ENCODE measurements around the gene ZNF836.
A peak's percentile ranks its signal among the peaks of the same experiment; 100 is the strongest.
"Not testable (repeated sequence)": the region's sequence is repeated elsewhere in the genome, so short reads cannot be mapped to it uniquely, and the experiment has no call there.

ZNF836 gene

DNA sequence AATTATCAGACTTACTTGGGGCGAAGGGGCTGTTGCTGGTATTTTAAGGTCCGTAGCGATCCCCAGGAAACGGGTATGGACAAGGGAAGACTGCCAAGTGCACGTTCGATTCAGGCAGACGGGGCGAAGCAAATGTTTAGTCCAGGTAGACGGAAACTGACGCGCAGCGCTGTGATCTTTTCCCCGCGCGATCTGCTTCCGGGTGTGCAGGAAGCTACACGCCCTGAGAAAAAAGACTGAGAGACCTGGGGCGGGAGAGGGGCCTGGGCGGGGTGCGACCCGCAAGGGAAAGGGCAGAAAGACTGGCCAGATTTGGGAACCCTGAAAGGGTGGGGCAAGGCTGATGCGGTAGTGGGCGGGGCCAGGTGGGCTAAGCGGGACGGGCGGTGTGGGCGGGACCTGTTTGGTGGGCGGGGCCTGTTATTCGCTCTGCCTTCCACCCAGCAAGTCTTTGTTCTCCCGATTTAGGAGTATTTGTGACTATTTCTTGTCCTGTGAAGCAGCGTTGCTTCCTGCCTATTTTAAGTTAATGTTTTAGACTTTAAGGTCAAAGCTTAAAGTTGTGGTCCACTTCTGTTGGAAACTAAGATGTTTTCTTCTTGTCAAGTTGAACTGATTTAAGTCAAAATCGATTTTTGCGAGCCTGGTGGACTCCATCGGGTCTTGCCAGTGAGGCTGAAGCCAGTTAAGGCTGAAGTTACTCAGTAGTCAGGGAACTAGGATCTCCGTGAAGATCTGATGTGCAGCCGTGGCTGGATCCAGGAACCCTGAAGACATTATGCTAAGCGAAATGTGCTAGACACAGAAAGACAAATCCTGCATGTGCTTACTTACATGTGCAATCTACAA lies at the start of gene ZNF836:
ZNF836 (minus strand) TSS at position 301 of the 849 bp plus-strand sequence. CDS start 3,549 bp downstream, outside the sequence.
- ATAC-seq (peak; percentile 88), DNase-seq (peak; percentile 93)

DNA sequence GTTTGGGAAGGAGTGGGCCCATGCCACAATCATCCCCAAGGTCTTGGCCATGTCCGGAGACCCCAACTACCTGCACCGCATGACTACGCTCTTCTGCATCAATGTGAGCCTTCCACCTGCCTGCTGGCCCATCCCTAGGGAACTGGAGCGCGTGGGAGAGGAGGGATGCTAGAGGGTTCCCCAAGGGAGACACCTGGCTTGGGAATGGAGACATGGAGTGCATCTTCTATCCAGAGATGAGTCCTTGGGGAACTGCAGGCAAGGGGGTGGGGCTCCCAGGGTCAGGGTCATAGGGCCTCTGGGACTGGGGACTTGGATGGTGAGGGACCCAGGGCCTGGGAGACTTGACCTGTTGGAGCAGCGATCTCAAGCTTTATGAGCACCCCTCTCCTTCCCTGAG lies 49.6 kb upstream of the ZNF836 start:
- ATAC-seq (no peak), DNase-seq (no peak)

DNA sequence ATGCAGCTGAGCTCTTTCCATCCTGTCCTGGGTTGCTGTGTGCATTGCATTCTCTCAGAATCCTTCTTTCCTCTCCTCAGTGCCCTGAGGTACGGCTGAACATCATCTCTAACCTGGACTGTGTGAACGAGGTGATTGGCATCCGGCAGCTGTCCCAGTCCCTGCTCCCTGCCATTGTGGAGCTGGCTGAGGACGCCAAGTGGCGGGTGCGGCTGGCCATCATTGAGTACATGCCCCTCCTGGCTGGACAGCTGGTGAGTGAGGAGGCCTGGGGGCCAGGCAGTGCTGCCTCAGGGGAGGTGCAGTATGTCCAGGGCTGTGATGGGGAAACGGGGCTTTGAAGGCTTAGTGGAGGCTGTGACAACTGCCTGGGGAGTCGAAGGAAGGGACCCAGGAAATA lies 48.2 kb upstream of the ZNF836 start:
- ATAC-seq (no peak), DNase-seq (no peak)

GRCh38 chr19:52217576-52217975 lies 46.2 kb upstream of the ZNF836 start:
- ATAC-seq (no peak), DNase-seq (no peak)

DNA sequence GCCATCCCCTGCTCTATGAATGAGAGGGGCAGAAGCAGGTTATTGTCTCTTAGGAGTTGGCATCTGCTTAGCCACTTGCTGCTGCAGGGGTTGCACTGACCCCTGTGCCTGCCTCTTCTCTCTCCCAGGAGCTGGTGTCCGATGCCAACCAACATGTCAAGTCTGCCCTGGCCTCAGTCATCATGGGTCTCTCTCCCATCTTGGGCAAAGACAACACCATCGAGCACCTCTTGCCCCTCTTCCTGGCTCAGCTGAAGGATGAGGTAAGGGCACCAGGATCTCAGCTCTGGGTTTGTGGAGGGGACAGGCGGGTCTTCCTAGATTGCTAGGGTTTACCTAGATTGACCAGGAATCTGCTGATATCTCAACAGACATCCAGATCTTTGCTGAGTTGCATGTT lies 45.0 kb upstream of the ZNF836 start:
- ATAC-seq (no peak), DNase-seq (no peak)

GRCh38 chr19:52214241-52214640 lies 42.8 kb upstream of the ZNF836 start:
- no peak for ATAC-seq
- no peak for DNase-seq

DNA sequence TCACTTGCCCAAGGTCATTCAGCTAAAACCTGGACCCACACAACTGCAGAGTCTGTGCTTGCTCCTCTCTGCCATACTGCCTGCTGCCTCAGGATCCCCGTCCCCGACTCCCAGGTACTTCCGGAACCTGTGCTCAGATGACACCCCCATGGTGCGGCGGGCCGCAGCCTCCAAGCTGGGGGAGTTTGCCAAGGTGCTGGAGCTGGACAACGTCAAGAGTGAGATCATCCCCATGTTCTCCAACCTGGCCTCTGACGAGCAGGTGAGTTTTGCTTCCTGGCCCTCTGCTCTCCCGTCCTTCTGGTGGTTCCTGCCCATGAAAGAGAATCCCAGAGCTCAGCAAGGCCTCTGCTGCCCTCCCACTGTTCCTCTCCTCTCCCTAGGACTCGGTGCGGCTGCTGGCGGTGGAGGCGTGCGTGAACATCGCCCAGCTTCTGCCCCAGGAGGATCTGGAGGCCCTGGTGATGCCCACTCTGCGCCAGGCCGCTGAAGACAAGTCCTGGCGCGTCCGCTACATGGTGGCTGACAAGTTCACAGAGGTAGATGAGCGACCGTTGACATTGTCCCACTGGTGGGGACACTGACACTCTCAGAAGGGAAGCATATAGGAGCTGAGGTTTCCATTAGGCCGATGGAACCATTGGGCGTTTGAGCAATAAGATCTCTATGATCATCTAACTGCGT lies 41.3 kb upstream of the ZNF836 start:
- ATAC-seq (no peak), DNase-seq (no peak)

- DNase-seq (no peak), ATAC-seq (no peak)
Observed at GRCh38 chr19:52211926-52212571, 40.6 kb upstream of the ZNF836 start.

- no peak for DNase-seq
- no peak for ATAC-seq
Observed at GRCh38 chr19:52211203-52211602, 39.8 kb upstream of the ZNF836 start.

GRCh38 chr19:52206481-52206880 lies 35.1 kb upstream of the ZNF836 start:
- no peak for DNase-seq
- ATAC-seq, result no peak

DNA sequence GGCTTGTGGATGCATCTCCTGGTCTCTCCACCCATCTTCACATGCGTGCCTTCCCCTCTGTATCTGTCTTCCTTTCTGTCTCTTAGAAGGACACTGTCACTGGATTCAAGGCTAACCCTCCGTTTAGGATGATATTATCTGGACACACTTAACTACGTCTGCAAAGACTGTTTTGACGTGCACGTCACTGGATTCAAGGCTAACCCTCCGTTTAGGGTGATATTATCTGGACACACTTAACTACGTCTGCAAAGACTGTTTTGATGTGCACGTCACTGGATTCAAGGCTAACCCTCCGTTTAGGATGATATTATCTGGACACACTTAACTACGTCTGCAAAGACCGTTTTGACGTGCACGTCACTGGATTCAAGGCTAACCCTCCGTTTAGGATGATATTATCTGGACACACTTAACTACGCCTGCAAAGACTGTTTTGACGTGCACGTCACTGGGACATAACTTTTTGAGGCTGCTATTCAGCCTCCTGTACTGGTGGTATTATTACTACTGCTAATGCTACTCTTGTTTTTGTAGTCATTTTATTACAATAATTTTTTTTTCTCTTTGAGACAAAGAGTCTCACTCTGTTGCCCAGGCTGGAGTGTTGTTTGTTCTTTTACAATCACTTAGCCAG lies 29.5 kb upstream of the ZNF836 start:
- DNase-seq, ATAC-seq: not testable (repeated sequence)

- ATAC-seq, result no peak
Observed at GRCh38 chr19:52200044-52200443, 28.6 kb upstream of the ZNF836 start.

GRCh38 chr19:52198678-52199077 lies 27.3 kb upstream of the ZNF836 start:
- ATAC-seq, result no peak
- DNase-seq, result no peak

More at GRCh38 chr19:52200044-52200443, 28.6 kb upstream of the ZNF836 start:
- DNase-seq, result no peak

GRCh38 chr19:52197964-52198363 lies 26.5 kb upstream of the ZNF836 start:
- ATAC-seq, result no peak
- no peak for DNase-seq

DNA sequence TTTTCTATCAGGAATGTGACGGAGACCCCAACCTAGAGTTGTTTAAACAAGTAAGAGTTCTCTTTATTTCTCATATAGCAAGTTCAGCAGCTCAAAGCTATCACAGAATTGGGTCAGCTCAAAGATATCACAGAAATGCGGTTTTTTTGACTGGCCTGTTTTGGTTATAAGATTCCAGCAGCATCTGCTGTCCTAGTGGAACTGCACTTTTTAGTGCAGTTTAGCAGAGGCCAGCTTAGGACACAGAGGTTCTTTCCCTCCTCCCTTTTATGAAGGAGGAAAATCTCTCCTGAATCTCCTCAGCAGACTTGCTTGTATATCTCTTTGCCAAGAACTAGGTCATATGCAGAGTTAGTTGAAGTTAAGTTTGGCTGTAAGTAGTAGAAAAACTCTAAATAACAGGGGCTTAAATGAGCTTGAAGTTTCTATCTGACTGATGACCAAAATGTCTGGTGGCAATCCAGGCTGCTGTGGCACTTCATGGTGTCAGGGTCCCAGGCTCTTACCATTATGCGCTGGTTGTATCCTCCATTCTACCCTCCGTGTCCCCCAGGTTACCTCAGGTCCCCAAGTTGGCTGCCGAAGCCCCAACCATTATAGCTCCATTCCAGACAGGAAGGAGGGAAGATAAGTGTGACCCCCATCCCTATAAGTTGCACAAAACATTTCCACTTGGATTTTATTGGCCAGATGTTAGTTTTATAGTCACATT lies 25.0 kb upstream of the ZNF836 start:
- no peak for DNase-seq
- no peak for ATAC-seq

DNA sequence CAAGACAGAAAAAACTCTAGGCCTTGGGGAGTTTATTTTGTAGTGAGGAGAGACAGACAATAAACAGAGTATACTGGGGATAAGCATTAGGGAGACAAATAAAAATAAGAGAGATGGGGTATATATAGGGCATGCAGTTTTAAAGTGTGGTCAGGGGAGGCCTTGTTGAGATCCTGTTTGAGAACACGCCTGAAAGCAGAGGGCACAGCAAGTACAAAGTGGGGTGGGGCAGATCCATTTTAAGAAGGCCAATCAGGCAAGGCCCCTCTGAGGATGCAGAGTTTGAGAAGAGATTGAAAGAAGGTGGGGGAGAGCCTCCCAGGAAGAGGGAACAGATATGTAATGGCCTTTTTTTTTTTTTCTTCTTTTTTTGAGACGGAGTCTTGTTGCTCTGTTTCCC lies 20.5 kb upstream of the ZNF836 start:
- DNase-seq (no peak), ATAC-seq (no peak)

GRCh38 chr19:52191389-52191788 lies 20.0 kb upstream of the ZNF836 start:
- no peak for DNase-seq
- no peak for ATAC-seq

DNA sequence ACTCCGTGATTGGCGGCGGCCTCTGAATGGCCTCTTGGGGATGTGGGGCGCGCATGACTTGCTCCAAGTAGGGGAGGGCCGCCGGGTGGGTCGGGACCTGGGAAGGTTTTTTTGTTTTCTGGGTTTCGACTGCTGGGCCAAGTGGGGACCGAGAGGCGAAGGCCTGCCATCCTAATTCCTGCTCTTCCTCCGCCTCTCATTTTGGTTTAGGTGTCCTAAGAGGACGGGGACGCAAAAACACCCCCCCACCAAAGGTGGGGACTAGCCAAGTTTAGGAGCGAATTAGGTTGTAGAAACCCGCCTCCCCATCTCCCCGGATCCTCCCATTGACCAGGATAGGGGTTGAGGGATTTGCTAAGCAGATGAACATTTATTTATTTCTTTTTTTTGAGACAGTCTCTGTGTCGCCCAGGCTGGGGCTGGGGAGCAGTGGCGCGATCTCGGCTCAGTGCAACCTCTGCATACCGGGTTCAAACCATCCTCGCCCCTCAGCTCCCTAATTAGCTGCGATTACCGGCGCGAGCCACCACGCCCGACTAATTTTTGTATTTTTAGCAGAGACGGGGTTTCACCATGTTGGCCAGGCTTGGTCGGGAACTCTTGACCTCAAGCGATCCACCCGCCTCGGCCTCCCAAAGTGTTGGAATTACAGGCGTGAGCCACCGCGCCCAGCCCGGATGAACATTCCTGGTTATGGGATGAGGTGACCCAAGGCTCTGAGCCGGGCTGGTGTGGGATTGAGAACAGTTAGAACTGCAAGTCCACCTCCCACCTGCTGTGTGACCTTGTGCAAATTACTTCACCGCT lies 19.3 kb upstream of the ZNF836 start:
- DNase-seq (no peak), ATAC-seq (no peak)

GRCh38 chr19:52189735-52190486 lies 18.5 kb upstream of the ZNF836 start, which contains the start of gene PPP2R1A:
Gene PPP2R1A (plus strand): TSS chr19:52190052. CDS start chr19:52190097, 45 bp downstream.
- peak; percentile 96 for DNase-seq
- ATAC-seq, result peak; percentile 96
